Parathyroid adenoma (tissue), 2 donors: ENCODE data around the gene ADGRL2.

Experiments used
- H2AFZ ChIP-seq: fragments of 300-600 bp; sonication (generic); one replicate; pipeline ENCODE4 v1.7.0; 2017; ENCODE audit warnings: antibody characterized with exemption, mild to moderate bottlenecking
- H3K27ac ChIP-seq: fragments of 300-600 bp; sonication (generic); one replicate; pipeline ENCODE4 v1.7.0; 2017
- H3K27me3 ChIP-seq: fragments of 300-600 bp; sonication (generic); one replicate; pipeline ENCODE4 v1.7.0; 2017; ENCODE audit warnings: low read length; ENCODE audit not compliant: control insufficient read depth, insufficient read depth
- H3K36me3 ChIP-seq: fragments of 300-600 bp; sonication (generic); one replicate; pipeline ENCODE4 v1.7.0; 2017; ENCODE audit warnings: low read length; ENCODE audit not compliant: control insufficient read depth, insufficient read depth
- H3K4me1 ChIP-seq: fragments of 300-600 bp; sonication (generic); one replicate; pipeline ENCODE4 v1.7.0; 2017; ENCODE audit warnings: control low read depth
- H3K4me2 ChIP-seq: fragments of 300-600 bp; sonication (generic); one replicate; pipeline ENCODE4 v1.7.0; 2017; ENCODE audit warnings: low read length
- H3K4me3 ChIP-seq: fragments of 300-600 bp; sonication (generic); one replicate; pipeline ENCODE4 v1.7.0; 2017; ENCODE audit warnings: low read depth, low read length
- H3K79me2 ChIP-seq: fragments of 300-600 bp; sonication (generic); one replicate; pipeline ENCODE4 v1.7.0; 2017; ENCODE audit warnings: control low read depth
- H3K9ac ChIP-seq: fragments of 300-600 bp; sonication (generic); one replicate; pipeline ENCODE4 v1.7.0; 2017; ENCODE audit warnings: mild to moderate bottlenecking
- H3K9me3 ChIP-seq: fragments of 300-600 bp; sonication (generic); one replicate; pipeline ENCODE4 v1.7.0; 2017; ENCODE audit warnings: low read length; ENCODE audit not compliant: control insufficient read depth
- CTCF ChIP-seq: fragments of 300-600 bp; sonication (generic); IDR thresholded peaks from one replicate; pipeline ENCODE4 v1.7.0; 2017; ENCODE audit warnings: antibody characterized with exemption, mild to moderate bottlenecking
- donor health status: primary hyperparathyroidism.

The ADGRL2 gene

GRCh38 chr1:82018319-82018718, 217.6 kb downstream of the ADGRL2 start:
- H3K4me1 ChIP-seq, result no peaks in the 10 kb centered on the region
- no peak overlapping the region for H3K4me3 ChIP-seq
- no peaks in the 10 kb centered on the region for H3K36me3 ChIP-seq
- TF ChIP-seq CTCF, result no peak
- no peaks in the 10 kb centered on the region for H3K27me3 ChIP-seq
- H3K79me2 ChIP-seq, result no peaks in the 10 kb centered on the region
- H3K9me3 ChIP-seq, result no peaks in the 10 kb centered on the region
- no peak overlapping the region for H3K27ac ChIP-seq
- H3K4me2 ChIP-seq, result no peak overlapping the region
- H3K9ac ChIP-seq, result no peak overlapping the region
- no peak overlapping the region for H2AFZ ChIP-seq

GRCh38 chr1:82019508-82019907, 218.8 kb downstream of the ADGRL2 start:
- H3K36me3 ChIP-seq, result no peaks in the 10 kb centered on the region
- no peak overlapping the region for H3K4me3 ChIP-seq
- H3K27ac ChIP-seq, result no peak overlapping the region
- TF ChIP-seq CTCF, result no peak
- H3K9ac ChIP-seq, result no peak overlapping the region
- H3K4me2 ChIP-seq, result no peak overlapping the region
- no peaks in the 10 kb centered on the region for H3K79me2 ChIP-seq
- H3K27me3 ChIP-seq, result no peaks in the 10 kb centered on the region
- no peaks in the 10 kb centered on the region for H3K4me1 ChIP-seq
- no peak overlapping the region for H2AFZ ChIP-seq
- no peaks in the 10 kb centered on the region for H3K9me3 ChIP-seq

GRCh38 chr1:82030830-82031229, 230.1 kb downstream of the ADGRL2 start:
- no peak for TF ChIP-seq CTCF
- H3K27me3 ChIP-seq, result no peaks in the 10 kb centered on the region
- no peak overlapping the region for H3K4me3 ChIP-seq
- H3K4me1 ChIP-seq, result no peaks in the 10 kb centered on the region
- no peak overlapping the region for H3K27ac ChIP-seq
- H3K79me2 ChIP-seq, result no peaks in the 10 kb centered on the region
- H3K9me3 ChIP-seq, result no peaks in the 10 kb centered on the region
- H3K36me3 ChIP-seq, result no peaks in the 10 kb centered on the region
- no peak overlapping the region for H3K4me2 ChIP-seq
- no peak overlapping the region for H2AFZ ChIP-seq
- H3K9ac ChIP-seq, result no peak overlapping the region

DNA sequence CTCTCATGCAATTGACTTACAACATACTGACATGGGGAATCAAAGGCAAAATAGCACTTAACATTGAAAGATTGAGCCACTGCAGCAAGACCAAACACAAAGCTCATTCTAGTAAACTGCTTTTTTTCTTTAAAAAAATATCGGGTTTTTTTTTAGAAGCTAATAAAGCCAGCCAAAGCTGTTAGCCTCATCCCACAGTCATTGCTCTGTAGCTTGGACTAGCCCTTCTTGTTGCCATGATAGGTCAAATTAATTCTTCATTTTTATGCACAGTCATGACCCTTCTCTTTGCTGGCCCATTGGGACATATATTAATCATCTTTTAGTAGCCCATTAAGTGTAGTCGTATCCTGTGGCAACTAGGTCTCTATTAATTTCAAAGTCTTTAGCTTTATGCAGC, 231.3 kb downstream of the ADGRL2 start:
- Histone ChIP-seq H3K4me1 (no peaks in the 10 kb centered on the region), H3K79me2 (no peaks in the 10 kb centered on the region), H3K9ac (no peak overlapping the region), H3K4me2 (no peak overlapping the region), H3K9me3 (no peaks in the 10 kb centered on the region), H3K27ac (no peak overlapping the region), H3K27me3 (no peaks in the 10 kb centered on the region), H3K4me3 (no peak overlapping the region), H2AFZ (no peak overlapping the region), H3K36me3 (no peaks in the 10 kb centered on the region)
- no peak for TF ChIP-seq CTCF

- H3K27ac ChIP-seq, result no peak overlapping the region
- no peak overlapping the region for H3K9ac ChIP-seq
- H3K9me3 ChIP-seq, result no peaks in the 10 kb centered on the region
- no peaks in the 10 kb centered on the region for H3K4me1 ChIP-seq
- no peak overlapping the region for H2AFZ ChIP-seq
- H3K4me2 ChIP-seq, result no peak overlapping the region
- TF ChIP-seq CTCF, result no peak
- no peaks in the 10 kb centered on the region for H3K79me2 ChIP-seq
- no peaks in the 10 kb centered on the region for H3K36me3 ChIP-seq
- no peaks in the 10 kb centered on the region for H3K27me3 ChIP-seq
- H3K4me3 ChIP-seq, result no peak overlapping the region
These were observed 234.1 kb downstream of the ADGRL2 start for GRCh38 chr1:82034812-82035211.
